ES-I3 (cell line): ENCODE measurements around the gene LRIG1.
"Not testable (repeated sequence)": the region's sequence is repeated elsewhere in the genome, so short reads cannot be mapped to it uniquely, and the experiment has no call there.

Experiments used
- H3K36me3 ChIP-seq: 2 replicates; pipeline ENCODE4 v1.6.1; 2013; ENCODE audit warnings: mild to moderate bottlenecking, low read length, control low read depth, moderate library complexity; ENCODE audit not compliant: insufficient read depth
- H3K4me1 ChIP-seq: 2 replicates; pipeline ENCODE4 v1.6.1; 2013; ENCODE audit warnings: mild to moderate bottlenecking, control low read depth, low read length; ENCODE audit not compliant: insufficient read depth
- H3K9ac ChIP-seq: 2 replicates; pipeline ENCODE4 v1.6.1; 2013; ENCODE audit warnings: low read depth, mild to moderate bottlenecking, low read length, moderate library complexity
- H3K9me3 ChIP-seq: 2 replicates; pipeline ENCODE4 v1.6.1; 2013; ENCODE audit warnings: mild to moderate bottlenecking, low read length, moderate library complexity; ENCODE audit not compliant: control insufficient read depth, insufficient read depth

LRIG1 gene

GRCh38 chr3:66426135-66426534 lies 74.7 kb downstream of the LRIG1 start:
- Histone ChIP-seq H3K36me3 (no peaks in the 10 kb centered on the region), H3K9ac (no peak overlapping the region), H3K9me3 (peaks cover 11% of the 10 kb centered on the region), H3K4me1 (peaks cover 19% of the 10 kb centered on the region; the same call in 1 of the 2 replicates)

- Histone ChIP-seq H3K9ac (no peak overlapping the region), H3K36me3 (no peaks in the 10 kb centered on the region), H3K9me3 (peaks cover 12% of the 10 kb centered on the region), H3K4me1 (peaks cover 15% of the 10 kb centered on the region; the same call in 1 of the 2 replicates)
Measured at GRCh38 chr3:66425576-66426114, 75.2 kb downstream of the LRIG1 start.

- Histone ChIP-seq H3K4me1 (peaks cover 10% of the 10 kb centered on the region; the same call in 1 of the 2 replicates), H3K9ac (no peak overlapping the region), H3K36me3 (peaks cover 4% of the 10 kb centered on the region; the same call in 1 of the 2 replicates), H3K9me3 (peaks cover 18% of the 10 kb centered on the region)
Measured at GRCh38 chr3:66425032-66425431, 75.8 kb downstream of the LRIG1 start.

GRCh38 chr3:66423791-66424190 lies 77.0 kb downstream of the LRIG1 start:
- Histone ChIP-seq H3K4me1 (0 out of 2 replicates have a peak, but pooled peaks cover 7% of the 10 kb centered on the region), H3K36me3 (peaks cover 5% of the 10 kb centered on the region; the same call in 1 of the 2 replicates), H3K9me3 (peaks cover 25% of the 10 kb centered on the region), H3K9ac (no peak overlapping the region)

- H3K4me1 ChIP-seq, H3K9ac ChIP-seq, H3K36me3 ChIP-seq: not testable (repeated sequence)
- peaks cover 25% of the 10 kb centered on the region for H3K9me3 ChIP-seq
Measured at GRCh38 chr3:66421893-66422292, 78.9 kb downstream of the LRIG1 start.

GRCh38 chr3:66421144-66421543 lies 79.7 kb downstream of the LRIG1 start:
- H3K9me3 ChIP-seq = peaks cover 25% of the 10 kb centered on the region
- not testable (repeated sequence) for H3K36me3 ChIP-seq, H3K4me1 ChIP-seq, H3K9ac ChIP-seq

- peaks cover 5% of the 10 kb centered on the region; the same call in 1 of the 2 replicates for H3K36me3 ChIP-seq
- H3K9ac ChIP-seq = no peak overlapping the region
- H3K4me1 ChIP-seq = 0 out of 2 replicates have a peak, but pooled peaks cover 3% of the 10 kb centered on the region
- peaks cover 25% of the 10 kb centered on the region for H3K9me3 ChIP-seq
Measured at GRCh38 chr3:66419036-66419435, 81.8 kb downstream of the LRIG1 start.

- Histone ChIP-seq H3K9ac (no peak overlapping the region), H3K9me3 (peaks cover 25% of the 10 kb centered on the region; the same call in 1 of the 2 replicates), H3K36me3 (peaks cover 5% of the 10 kb centered on the region; the same call in 1 of the 2 replicates), H3K4me1 (0 out of 2 replicates have a peak, but pooled peaks cover 3% of the 10 kb centered on the region)
Measured at GRCh38 chr3:66418475-66418931, 82.3 kb downstream of the LRIG1 start.

GRCh38 chr3:66416556-66417304 lies 84.1 kb downstream of the LRIG1 start:
- 0 out of 2 replicates have a peak, but pooled peaks cover 3% of the 10 kb centered on the region for H3K4me1 ChIP-seq
- no peak overlapping the region for H3K9ac ChIP-seq
- peaks cover 5% of the 10 kb centered on the region; the same call in 1 of the 2 replicates for H3K36me3 ChIP-seq
- H3K9me3 ChIP-seq = peaks cover 19% of the 10 kb centered on the region; the same call in 1 of the 2 replicates

- no peak overlapping the region for H3K9ac ChIP-seq
- 0 out of 2 replicates have a peak, but pooled peaks cover 3% of the 10 kb centered on the region for H3K4me1 ChIP-seq
- H3K9me3 ChIP-seq = peaks cover 14% of the 10 kb centered on the region; the same call in 1 of the 2 replicates
- peaks cover 12% of the 10 kb centered on the region; the same call in 1 of the 2 replicates for H3K36me3 ChIP-seq
Measured at GRCh38 chr3:66415867-66416428, 84.9 kb downstream of the LRIG1 start.

GRCh38 chr3:66414846-66415245 lies 86.0 kb downstream of the LRIG1 start:
- Histone ChIP-seq H3K36me3 (peaks cover 6% of the 10 kb centered on the region), H3K4me1 (0 out of 2 replicates have a peak, but pooled peaks cover 3% of the 10 kb centered on the region), H3K9me3 (0 out of 2 replicates have a peak, but pooled peaks cover 5% of the 10 kb centered on the region), H3K9ac (no peak overlapping the region)

GRCh38 chr3:66413151-66413751 lies 87.6 kb downstream of the LRIG1 start:
- Histone ChIP-seq H3K9ac (no peak overlapping the region), H3K4me1 (peaks cover 3% of the 10 kb centered on the region), H3K36me3 (peaks cover 6% of the 10 kb centered on the region), H3K9me3 (no peaks in the 10 kb centered on the region)

- Histone ChIP-seq H3K9ac (no peak overlapping the region), H3K4me1 (peaks cover 7% of the 10 kb centered on the region), H3K36me3 (peaks cover 6% of the 10 kb centered on the region), H3K9me3 (no peaks in the 10 kb centered on the region)
Measured at GRCh38 chr3:66411961-66412887, 88.6 kb downstream of the LRIG1 start.
